Measurements from ENCODE around the gene MRPL18.
A peak's percentile ranks its signal among the peaks of the same experiment; 100 is the strongest.
"Not testable (repeated sequence)": the region's sequence is repeated elsewhere in the genome, so short reads cannot be mapped to it uniquely, and the experiment has no call there.

MRPL18 gene

DNA sequence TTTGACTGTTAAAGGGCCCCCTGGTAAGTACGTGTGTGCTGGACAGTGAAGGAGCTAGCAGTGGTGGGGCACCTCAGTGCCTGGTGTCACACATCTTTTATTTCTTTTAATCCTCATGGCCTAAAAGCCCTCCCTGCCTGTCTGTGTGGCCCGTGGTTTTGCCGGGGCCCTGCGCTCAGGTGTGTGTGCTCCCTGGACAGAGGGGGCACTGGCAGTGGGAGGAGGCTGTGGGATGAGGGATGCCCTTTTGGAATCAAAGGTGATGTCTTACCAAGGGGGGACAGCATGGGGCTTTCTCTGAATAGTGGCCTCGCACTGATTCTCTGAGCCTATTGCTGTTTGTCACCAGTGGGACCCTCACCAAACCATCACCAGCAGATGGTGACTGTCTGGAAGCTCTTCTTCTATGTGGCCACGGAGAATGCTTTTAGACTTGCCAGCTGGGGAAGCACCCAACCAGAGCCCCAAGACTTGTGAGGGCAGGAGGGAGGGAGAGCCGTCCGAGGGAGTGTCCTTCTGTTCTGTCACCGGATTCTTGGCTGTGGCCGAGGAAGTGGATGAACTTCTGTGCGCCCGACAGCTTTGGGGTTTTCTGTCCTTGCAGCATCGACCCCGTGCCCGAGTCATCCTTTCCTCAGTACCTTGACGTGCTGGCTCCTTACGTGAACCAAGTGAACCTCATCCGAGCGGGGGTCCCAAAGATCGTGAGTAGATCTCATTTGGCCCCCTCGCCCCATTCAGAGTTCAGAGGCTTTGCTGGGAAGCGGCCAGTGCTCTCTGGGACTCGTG is 27.9 kb downstream of the MRPL18 start:
- DNase-seq = no peak

DNA sequence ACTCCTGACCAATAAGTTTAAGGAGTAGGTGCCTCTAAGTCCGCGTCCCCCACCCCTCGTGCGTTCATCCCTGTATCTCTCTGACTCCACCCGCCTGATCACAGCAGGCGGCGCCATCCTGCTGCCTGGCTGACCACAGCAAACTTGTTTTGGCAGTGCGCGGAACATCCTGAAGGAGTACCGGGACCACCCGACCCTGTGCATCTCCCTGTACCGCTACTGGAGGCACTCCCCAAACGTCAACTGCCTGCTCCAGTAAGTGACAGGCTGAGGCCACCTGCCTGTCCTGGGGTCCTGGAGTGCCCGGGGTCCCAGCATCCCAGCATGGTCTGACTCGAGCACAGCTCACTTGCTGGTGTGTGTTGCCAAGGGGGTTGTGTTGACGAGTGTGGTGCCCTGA is 28.8 kb downstream of the MRPL18 start:
- DNase-seq = no peak

DNA sequence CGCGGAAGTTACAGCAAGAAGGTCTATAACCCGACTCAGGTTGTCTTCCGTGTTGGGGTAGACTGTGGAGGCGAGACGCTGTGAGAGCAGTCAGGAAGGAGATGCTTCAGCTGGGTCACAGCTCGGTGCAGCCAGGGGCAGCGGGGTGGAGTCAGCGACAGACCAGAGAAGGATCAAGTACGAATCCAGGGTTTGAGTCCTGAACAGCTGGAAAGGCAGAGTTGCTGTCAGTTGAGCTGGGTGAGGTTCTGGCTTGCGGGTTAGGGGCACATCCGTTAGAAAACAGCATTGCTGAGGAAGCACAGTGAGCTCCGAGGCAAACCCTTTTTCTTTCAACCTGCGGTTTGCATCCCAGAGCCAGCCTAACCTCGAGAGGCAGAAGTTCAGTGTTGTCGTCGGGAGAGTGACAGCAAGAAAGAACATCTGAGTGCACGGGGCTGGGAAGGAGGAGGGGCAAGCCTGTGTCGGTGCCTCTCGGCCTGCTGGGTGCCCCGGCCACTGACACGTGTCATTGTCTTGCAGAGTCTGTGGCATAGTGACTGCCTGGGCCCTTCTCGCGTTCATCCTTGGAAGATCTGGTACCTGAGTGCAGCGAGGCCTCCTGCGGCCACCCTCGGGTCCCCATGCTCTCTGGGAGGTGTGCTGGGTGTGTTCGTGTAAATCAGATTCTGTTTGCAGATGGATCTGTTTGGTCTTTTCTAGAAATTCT is 29.8 kb downstream of the MRPL18 start:
- DNase-seq = peak in 1 of 4 experiments; percentile 14

DNA sequence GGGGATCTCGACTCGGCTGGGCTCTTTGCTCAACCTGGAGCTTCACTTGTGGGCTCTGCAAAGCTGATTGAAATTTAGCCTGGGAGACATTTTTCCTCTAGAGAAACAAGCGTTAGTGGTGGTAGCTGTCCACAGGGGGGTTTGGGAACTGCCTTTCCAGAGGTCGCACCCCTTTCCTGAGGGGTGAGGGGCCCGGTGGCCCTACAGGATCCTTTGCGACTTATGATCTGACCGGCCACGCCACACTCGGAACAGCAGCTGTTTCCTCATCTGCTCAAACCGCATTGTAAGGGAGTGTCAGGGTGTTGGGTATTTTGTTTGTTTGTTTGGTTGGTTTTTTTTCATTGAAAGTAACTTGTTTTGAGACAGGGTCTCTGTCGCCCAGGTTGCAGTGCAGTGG is 30.9 kb downstream of the MRPL18 start:
- DNase-seq = no peak

DNA sequence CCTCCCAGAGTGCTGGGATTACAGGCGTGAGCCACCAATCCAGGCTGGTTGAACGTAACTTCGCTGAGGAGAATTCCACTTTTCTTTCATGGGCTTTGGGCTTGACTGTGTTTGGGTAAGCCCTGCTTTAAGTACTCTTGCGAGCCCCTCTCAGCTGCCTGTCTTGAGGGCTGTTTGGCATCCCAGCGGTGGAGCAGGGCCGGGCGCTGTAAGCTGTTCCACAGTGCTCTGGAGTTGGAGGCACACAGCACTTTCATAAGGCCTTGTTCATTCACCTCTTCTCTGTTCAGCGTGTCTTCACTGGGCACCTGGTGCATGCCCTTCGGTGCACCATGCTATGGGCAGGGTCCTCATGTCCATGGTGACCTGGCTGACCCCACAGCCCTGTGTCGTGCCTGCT is 31.5 kb downstream of the MRPL18 start:
- DNase-seq = no peak

DNA sequence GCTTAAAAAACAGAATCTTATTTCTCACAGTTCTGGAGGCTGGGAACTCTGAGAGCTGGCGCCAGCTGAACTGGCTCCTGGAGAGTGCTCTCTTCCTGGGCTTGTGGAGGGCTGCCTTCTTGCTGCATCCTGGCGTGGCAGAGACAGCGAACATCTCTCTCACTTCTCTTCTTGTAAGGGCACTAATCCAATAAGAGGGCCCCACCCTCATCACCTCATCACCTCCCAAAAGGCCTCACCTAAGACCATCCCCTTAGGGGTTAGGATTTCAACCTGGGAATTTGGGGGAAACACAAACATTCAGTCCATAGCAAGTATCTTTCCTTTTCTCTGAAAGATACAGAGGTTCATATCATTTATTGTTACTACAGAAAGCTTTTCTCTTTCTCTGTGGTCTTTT is 33.7 kb downstream of the MRPL18 start:
- DNase-seq = no peak

DNA sequence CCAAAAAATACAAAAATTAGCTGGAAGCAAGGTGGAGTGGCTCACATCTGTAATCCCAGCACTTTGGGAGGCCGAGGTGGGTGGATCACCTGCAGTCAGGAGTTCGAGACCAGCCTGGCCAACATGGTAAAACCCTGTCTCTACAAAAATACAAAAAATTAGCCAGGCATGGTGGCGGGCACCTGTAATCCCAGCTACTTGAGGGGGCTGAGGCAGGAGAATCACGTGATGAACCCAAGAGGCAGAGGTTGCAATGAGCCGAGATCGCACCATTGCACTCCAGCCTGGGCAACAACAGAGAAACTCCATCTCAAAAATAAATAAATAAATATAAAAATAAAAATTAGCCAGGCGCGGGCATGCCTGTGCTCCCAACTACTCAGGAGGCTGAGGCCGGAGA is 34.4 kb downstream of the MRPL18 start:
- DNase-seq = not testable (repeated sequence)

DNA sequence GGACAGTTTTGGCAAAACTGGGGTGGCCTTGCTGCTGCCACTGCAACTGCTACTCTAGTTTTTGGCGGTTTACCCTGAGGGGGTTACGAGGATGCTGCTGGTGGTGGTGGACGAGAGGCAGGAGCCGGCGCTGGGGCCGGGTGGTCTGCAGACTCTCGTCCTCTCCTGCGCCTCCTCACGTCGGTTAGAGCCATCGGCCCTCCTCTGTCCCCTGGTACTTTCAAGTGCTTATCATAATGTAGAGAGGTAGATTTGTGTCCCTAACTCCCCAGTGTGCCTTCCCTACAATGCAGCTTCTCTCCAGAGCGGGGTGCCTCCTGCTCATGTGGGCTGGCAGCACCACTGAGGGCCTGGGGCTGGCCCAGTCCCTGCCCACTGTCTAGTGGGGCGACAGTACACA is 35.7 kb downstream of the MRPL18 start:
- no peak for DNase-seq

DNA sequence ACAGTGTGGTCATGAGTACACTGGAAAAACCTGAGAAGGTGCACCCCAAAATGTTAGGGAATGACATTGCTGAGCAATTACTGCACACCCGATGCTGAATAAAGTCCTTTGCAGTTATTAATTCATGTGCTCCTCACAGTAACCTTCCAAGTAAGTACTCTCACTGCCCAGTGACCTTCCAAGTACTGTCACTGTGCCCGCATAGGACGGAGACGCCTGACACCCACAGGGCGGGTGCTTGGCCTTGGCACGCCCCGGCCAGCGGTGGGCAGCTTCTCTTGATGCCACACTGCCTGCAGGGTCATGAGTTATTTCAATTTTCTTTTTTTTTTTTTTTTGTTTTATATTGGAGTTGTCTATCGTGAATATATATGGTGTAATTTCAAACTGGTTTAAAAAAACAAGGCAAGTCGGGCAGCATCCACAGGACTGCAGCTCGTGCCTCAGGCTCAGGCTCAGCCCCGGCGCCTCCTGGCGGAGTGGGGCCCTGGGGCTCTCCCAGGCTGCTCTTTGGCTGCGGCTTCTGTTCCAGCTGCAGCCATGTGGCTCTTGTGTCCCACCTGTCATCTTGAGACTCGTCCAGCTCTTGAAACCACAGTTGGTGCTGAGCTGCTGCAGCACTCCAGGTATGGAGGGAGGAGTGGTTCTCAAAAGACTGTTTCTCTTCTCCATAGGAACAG is 36.8 kb downstream of the MRPL18 start:
- DNase-seq = no peak

DNA sequence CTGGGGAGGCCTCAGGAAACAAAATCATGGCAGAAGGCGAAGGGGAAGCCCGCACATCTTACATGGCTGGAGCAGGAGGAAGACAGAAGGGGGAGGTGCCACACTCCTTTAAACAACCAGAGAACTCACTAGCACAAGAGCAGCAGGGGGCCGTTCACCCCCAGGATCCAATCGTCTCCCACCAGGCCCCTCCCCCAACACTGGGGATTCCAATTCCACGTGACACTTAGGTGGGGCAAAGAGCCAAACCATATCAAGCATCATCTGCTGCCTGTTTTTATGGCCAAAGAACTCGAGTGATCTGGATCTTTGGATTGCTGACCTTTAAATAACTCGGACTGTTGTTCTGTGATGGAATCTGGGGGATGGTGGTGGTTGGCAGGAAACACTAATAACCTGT is 37.8 kb downstream of the MRPL18 start:
- DNase-seq = no peak

DNA sequence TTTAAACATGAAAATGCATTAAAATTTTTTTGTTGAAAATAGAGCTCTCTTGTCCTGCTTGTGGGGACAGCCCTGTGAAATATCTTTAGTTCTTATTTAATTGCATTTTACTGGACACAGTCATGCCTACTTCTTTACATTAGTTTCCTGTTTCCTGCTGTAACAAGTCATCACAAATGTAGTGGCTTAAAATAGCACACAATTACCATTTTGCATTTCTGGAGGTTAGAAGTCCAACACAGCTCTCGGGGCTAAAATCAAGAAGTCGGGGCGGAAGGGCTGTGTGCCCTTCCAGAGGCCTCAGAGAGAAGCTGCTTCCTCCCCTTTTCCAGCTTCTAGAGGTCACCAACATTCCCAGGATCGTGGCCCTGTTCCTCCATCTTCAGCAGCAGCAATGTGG is 39.3 kb downstream of the MRPL18 start:
- no peak for DNase-seq

DNA sequence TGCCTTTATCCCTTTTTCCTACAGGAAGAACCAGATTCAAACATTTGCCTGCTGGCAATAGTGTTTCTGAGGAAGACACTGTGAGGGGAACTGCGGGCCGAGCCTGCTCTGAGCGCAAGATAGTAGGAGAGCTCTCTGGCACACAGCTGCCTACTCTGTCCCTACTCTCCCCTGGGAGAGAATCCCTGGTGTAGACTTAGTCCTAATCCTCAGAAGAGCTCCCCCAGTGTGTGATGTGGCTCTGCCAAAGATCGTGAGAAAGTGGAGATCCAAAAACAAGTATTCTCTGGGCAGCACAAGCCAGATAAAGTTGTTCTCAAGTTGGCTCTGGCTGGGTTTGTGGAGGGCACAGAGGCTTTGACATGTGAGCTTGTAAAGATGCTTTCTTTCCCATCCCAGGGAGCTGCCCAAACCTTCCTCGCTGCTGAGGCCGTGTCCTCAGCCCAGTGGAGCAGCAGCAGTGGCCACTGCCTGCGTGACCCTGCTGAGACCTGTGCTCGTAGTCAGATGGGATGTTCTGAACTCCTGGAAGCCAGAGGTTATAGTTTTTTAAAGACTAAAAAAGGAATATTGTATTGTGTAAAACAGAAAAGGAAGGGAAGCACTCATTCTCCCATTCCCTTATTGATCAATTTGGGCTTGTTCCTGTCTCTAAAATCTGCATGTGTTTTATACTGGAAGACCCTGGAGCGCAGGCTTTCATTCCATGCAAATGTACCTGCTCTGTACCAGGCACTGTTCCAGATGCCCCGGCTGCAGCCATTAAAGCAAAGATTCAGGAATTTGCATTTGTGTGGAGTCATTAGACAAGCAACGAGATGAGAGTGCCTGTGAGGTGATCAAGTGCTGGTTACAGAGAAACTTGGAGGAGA is 40.5 kb downstream of the MRPL18 start:
- no peak for DNase-seq

DNA sequence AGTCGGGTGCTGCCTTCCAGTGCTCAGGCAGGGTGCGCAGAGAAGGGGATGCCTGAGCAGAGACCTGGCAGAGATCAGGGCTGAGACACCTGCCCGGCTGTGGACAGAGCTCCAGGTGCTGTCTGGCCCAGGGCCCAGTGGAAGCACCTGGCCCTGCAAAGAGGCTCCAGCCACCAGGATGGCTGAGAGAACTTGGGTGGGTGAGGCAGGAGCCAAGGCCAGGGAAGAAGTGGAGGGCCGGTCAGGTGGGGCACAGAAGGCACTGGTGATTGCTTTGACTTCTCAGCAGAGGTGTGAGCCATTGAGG is 41.1 kb downstream of the MRPL18 start:
- no peak for DNase-seq

DNA sequence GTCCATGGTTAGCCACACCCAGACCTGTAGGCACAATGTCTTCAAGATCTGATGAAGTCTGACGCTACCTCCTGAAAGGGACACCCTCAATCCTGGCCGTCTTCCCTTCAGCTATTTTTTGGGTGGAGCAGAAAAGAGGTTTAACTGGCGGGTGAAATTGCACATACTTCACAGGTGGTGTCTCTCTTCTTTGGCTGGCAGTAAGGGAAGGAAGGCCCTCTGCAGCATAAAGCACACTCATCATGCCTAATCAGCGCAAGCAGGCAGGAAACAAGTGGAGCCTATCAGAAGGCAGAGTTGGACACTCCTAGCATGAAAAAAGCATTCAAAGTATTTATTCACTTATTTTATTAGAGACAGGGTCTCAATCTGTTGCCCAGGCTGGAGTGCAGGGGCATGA is 42.7 kb downstream of the MRPL18 start:
- DNase-seq = no peak

DNA sequence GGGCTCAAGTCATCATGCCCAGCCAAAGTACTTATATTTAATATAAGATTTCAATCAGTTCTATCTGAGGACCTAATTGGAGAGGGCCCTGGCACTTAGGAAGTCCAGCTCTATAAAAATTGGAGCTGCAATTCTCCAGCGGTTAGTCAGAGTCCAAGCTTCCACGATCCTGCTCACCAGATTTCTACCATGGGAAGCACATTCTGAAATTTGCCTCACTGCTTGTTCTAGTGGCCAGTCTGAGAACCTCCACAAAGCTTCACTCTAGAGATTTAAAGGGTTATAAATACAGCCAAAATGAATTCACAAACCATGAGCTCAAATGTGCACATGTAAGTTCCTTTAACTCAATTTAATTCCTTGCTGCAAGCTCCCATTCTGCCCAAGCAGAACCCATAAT is 43.3 kb downstream of the MRPL18 start:
- no peak for DNase-seq

DNA sequence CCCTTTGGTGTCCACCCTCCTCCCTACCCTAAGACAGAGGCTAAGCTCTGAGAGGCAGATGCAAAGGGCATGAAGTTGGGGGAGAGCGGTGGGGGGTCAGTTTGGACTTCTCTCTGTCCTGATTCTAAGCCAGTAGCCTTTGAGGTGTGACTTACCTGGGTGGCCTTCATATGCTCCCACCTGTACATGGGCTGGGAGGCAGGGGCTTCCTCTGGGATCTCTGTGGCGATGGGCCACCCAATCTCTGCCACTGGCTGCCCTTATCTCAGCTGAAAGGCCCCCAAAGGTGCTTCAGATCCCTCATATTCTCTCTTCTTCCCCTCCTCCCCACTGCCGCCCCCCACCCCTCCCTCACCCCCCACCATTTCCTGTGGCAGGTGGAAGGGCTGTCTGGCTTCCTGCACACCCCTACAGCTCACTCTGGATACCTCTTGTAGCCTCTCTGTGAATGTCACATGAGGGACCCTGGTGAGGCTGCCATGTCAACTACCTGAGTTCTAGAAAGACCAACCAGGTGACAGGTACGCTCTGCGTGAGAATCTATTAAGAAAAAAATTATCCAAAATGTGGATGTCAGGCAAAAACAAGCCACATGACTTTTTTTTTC is 43.8 kb downstream of the MRPL18 start:
- no peak for DNase-seq

DNA sequence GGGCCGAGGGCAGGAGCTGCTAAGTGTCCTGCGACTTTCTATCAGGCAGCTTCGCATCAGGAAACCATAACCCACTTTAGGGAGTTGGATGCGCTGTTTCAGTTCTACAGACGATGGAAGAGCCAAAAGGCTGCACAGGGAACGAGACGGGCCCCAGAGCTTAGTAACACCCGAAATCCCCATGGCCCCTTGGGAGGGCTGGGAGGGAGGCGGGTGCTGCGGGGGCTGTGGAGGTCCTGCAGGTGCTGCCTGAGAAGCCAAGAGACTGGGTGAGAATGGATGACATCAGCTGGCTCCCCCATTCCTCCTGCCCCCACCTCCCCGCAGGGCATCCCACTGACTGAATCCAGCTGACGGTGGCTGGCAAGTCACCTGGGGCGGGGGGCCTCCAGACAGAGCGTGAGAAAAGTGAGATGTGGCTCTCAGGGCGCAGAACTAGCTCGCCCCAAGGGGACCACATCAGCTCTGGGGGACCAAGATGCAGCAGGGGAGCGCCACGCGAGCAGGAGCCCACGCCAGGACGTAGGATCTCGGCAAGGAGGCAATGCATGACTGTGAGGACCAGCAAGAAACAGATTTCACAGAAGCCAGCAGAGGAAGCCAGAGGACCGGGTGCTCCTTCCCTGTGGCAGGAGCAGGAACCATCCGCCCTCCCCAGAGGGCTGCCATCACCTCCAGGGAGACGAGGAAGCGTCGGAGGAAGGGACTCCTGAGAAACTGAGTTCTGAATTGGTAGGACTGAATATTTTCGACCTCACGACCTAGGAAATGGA is 46.6 kb downstream of the MRPL18 start:
- DNase-seq = no peak

DNA sequence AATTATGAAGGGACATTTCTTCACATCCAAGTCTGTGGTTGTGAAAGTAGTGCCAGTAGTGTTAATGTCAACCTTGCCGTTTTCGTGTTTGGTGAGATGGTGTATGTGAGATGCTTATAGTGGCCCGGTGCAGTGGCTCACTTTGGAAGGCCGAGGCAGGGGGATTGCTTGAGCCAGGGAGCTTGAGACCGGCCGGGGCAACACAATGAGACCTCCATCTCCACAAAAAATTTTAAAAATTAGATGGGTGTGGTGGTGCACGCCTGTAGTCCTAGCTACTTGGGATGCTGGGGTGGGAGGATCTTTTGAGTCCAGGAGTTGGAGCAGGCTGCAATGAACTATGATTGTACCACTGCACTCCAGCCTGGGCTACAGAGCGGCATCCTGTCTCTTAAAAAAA is 47.2 kb downstream of the MRPL18 start:
- DNase-seq = no peak

DNA sequence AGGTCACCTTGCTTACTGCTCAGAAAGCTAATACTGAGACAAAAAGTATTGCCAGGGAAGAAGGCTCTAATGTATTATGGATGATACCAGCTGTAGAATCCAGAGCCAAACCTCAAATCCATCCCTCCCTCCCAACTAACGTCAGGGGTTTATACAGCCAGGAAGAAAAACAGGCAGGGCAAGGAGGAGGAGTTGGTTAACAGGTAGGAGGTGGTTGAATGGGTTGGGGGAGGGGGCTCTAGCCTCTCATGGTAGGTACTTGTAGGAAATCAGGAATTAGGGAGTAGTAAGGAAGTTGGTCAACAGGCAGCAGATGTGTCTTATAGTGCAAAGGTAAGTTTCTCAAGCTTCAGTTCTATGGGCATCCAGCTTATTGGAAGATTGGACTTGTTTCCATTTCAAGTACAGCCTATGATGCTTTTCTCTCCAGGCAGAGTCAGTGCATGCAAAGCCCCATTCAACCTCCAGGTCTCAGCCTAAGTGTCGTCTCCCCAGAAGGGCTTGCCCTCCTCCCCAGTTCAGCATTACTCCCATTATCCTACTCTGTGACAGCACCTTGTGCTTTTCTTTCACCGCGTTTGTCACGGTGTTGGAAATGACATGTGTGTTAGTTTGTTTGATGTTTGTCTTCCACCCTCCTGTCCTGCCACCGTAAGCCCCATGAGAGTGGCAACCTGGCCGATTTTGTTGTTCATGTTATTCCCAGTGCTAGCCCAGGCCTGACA is 47.9 kb downstream of the MRPL18 start:
- no peak for DNase-seq

DNA sequence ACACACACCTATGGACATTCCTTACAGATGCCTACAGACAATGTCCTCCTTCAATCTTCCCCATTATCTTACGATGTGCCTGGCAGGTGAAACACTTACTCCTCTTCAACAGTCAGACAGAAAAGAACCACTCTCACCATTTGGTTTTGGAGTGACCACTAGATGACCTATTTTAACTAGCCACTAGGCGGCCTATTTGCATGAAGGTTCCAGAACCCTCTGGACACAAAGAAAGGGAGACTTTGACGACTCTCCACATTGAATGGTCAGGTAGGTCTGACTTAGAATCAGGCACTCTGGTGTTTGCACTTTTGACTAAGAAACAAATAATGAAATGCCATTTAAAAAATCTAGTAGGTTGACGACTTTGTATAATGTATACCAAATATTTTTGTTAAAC is 51.8 kb downstream of the MRPL18 start:
- DNase-seq = no peak
